Activated CD4-positive, alpha-beta T cell treated with anti-CD3 and anti-CD28 coated beads for 24 hours (primary cell): ENCODE measurements around the gene THSD8.
"Not testable (repeated sequence)": the region's sequence is repeated elsewhere in the genome, so short reads cannot be mapped to it uniquely, and the experiment has no call there.

Experiments
- DNase-seq, 2 donors: peaks; one replicate each; pipeline ENCODE4 v3.0.0-alpha.2; 2020; ENCODE audit warnings: low read depth in 2 of 2

THSD8 gene

GRCh38 chr19:12825254-12826131 is 23.6 kb downstream of the THSD8 start:
- DNase-seq = no peak

- no peak for DNase-seq
Measured at GRCh38 chr19:12828494-12828893, 26.6 kb downstream of the THSD8 start.

GRCh38 chr19:12833418-12833737 is 31.5 kb downstream of the THSD8 start:
- DNase-seq = no peak

- no peak for DNase-seq
Measured at GRCh38 chr19:12833738-12834565, 32.1 kb downstream of the THSD8 start.

- no peak for DNase-seq
Measured at GRCh38 chr19:12834566-12834943, 32.7 kb downstream of the THSD8 start, which contains the start of gene RTBDN. Gene RTBDN (minus strand): TSS chr19:12834579. CDS start chr19:12829979, 4,600 bp downstream.

- DNase-seq = no peak
Measured at GRCh38 chr19:12834976-12835757, 33.3 kb downstream of the THSD8 start.

GRCh38 chr19:12836529-12836863 is 34.6 kb downstream of the THSD8 start:
- DNase-seq = no peak

GRCh38 chr19:12837225-12837624 is 35.4 kb downstream of the THSD8 start:
- no peak for DNase-seq

- DNase-seq = no peak
Measured at GRCh38 chr19:12838182-12838885, 36.5 kb downstream of the THSD8 start, which contains the start of gene MAST1. Gene MAST1 (plus strand): TSS chr19:12838515. CDS start chr19:12838573, 58 bp downstream.

- DNase-seq = no peak
Measured at GRCh38 chr19:12838886-12839756, 37.3 kb downstream of the THSD8 start.

GRCh38 chr19:12840091-12841079 is 38.5 kb downstream of the THSD8 start:
- DNase-seq = peak in 1 of 2 donors; percentile 50

- no peak for DNase-seq
Measured at GRCh38 chr19:12841094-12841493, 39.2 kb downstream of the THSD8 start.

- no peak for DNase-seq
Measured at GRCh38 chr19:12842511-12842910, 40.6 kb downstream of the THSD8 start.

GRCh38 chr19:12843328-12843727 is 41.5 kb downstream of the THSD8 start:
- DNase-seq = no peak

- DNase-seq = no peak
Measured at GRCh38 chr19:12843999-12844732, 42.3 kb downstream of the THSD8 start.

GRCh38 chr19:12846613-12847012 is 44.7 kb downstream of the THSD8 start:
- DNase-seq = not testable (repeated sequence)

GRCh38 chr19:12847159-12848139 is 45.6 kb downstream of the THSD8 start:
- DNase-seq = peak; percentile 77 to 90
